Epidermal melanocyte (primary cell): ENCODE measurements around the gene PSPC1.

Source experiments
- DNase-seq: peaks from one replicate; pipeline ENCODE4 v3.0.0; 2011; ENCODE audit warnings: low spot score; ENCODE audit not compliant: insufficient read length

The PSPC1 gene

DNA sequence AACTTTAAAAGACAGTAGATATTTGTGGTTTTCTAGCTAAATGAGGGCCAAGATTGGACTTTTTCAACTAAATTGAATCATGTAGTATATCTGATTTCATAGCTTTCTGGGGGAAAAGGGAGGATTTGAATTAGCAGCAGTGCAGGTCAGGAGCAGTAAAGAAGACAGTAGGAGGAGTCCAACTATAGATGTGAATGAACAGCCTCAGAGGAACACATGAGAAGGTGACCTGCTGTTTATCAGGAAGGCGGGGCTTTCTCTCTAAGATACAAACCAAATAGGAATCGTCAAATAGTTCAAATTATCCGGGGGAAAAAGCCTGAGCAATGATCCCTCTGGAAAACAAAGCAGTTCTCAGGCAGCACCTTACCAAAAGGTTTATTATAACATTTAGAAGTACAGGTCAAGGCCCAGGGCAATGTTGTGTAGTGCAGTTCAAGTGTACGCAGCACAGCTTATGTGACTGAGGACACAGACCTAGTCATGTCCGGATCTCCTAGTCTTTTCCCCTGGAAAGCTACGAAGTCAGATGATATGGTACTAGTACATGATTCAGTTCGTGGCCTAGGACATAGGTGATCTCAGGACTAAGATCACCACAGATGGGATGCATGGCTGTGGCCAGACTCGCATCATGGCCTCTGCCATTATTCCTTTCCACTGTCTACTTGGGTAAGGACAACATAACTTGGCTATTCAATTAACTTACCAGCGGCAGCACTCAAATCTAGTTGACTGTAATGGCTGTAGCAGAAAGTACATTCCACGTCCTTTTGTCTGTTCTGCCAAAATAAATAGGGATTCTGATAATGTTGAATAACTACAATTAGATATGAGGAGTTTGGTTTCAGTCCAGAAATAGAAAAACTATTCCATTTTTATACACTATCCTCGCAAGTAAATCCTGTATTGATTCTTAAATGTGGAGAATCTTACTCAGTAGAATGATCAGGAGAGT, 109.0 kb downstream of the PSPC1 start:
- no peak for DNase-seq

DNA sequence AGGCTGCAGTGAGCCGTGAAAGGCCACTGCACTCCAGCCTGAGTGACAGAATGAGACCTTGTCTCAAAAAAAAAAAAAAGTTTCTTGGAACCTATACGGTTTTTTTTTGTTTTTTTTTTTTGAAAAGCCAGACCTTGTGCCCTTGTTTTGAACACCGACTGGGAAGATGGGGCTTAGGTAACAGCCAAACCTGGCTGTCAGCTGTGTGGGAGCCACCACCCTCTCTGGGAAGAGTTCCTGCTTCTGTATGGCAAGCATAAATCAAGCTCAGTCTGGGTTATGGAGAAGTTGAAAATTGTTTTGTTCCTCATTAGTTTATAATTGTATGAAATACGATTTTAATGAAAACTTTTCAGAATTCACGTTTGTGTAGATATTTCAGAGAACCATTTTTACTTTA, 109.8 kb downstream of the PSPC1 start:
- no peak for DNase-seq

DNA sequence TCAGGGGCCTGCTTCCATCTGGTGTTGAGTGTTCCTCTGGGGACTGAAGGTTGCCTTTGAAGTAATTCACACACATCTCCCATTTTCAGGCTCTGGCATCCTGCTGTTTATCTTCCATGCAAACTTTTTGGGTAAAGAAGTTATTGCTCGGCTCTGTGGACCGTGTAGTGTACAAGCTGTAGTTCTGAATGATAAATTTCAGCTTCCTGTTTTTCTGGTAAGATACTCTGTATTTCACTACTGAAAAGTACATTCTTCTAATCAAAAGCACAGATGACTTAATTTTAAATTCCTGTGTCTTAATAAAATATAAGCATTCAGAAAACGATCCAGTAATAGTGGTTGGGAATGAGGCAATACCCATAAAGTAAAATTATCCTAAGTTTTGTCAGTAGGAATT, 112.6 kb downstream of the PSPC1 start:
- DNase-seq, result no peak

DNA sequence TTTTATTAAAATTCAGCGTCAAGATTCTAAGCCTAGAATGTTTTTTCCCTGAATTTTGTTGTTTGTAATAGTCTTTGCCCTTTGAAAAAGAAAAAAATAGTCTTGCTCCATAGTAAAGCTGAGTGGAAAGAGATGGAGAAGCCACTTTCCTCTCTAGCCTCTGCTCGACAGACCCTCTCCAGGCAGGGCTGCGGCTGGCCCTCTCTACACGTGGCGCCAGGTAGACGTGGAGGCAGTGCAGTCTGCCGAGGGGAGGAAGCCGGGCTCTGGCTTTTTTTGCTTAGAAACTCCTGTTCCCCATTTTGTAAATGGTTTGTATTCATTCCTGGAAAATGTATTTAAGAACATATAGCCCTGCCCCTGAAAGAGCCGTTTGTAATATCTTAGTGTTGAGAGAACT, 114.0 kb downstream of the PSPC1 start:
- no peak for DNase-seq

DNA sequence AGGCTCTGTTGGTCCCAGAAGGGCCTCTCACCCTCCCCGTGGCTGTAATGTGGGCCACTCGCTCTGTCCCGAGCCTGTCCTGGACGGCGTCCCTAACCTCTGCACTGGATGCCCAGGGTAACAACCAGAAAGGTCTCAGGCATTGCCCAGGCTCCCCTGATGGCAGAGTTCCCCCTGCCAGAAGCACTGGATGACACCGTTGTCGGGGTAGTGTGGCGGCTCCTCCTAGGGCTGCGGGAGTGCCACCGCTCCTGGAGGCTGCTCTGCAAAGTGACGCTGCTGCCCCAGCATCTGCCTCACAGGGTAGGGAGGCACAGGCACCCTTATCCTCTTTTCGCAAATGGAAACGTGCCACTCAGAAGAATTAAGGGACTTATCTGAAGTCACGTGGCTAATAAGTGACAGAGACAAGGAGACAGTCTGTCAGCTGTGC, 117.3 kb downstream of the PSPC1 start:
- no peak for DNase-seq

DNA sequence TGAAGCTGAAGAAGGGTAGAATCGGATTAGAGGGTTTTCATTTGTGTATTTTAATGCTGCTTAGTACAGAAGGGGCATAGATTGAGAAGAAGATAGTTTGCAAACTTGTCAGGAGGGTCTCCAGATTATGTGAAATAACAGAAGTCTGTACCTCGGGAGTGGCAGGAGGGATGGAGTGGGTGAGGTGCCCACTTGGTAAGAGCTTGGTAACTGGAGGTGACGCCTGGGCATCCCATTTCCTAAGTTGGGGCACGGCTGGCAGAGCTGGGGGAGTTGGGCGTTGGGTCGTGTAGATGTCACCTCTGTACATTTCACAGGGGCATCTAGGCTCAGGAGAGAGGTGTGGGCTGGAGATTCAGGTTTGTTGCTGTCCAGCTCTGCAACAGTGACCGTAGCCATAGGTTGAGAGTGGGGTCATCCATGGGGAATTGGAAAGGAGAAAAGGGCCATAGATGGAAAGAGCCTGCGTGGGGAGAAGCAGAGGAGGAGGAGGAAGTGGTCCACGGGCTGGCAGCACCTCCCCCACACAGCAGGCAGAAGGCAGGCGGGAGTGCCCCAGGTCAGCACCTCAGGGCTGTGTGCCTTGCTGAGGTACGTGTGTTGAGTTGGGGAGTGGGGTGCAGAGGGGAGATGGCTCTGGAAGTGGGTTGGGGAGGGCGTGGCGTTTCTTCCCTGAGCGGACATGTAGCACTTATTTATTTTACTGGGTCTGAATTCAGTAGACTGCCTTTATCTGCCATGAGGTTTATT, 118.1 kb downstream of the PSPC1 start:
- DNase-seq, result no peak

DNA sequence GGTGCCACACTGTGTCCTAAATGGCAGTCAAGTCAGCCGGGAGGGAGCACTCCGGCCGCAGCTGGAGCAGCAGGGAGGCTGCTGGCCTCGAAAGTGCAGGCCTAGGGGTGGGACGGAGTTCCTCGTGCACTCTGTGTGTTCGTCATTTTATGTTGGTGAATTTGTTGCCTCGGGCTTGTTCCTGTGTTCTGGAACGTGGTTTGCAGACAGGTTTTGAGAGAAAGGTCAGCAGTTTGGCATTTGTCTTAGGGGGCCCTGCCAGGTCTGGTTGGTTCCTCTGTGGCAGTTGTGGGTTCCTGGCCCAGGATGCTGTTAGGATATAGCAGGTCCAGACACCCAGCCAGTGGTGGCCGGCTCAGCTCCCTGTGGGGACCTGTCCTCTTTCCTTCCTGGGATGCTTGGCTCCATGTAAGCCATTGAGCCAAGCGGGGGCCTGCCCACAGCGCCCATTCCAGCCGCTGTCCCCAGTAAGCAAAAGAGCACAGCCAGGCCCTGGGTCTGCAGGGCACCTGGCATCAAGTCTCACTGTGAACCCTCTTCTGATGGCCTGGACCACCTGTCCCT, 119.2 kb downstream of the PSPC1 start:
- no peak for DNase-seq

DNA sequence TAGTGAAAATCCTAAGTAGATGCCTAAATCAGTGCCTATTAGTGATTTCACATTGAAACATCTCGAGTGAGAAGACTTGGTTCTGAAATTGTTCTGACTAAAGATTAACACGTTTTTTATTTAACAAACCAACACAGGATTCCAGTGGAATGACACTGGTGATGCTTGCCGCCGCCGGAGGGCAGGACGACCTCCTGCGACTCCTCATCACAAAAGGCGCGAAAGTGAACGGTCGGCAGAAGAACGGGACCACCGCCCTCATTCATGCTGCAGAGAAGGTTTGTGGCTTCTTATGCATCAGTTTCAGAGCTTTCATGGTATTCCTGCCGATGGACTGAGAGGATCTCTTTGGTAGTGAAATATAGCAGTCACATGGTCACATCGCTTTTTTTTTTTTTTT, 121.2 kb downstream of the PSPC1 start:
- DNase-seq, result no peak

DNA sequence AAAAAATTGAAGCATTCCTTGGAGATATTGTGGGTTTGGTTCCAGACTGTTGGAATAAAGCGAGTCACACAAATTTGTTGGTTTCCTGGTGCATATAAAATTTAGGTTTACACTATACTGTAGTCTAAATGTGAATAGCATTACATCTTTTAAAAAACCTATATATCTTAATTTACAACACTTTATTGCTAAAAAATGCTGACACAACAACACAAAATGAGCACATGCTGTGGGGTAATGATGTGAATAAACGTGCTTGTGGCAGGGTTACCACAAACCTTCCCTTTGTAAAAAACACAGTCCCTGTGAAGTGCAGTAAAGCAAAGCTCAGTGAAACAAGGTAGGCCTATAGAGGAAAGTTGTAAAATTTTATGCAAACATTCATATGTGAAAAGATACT, 121.6 kb downstream of the PSPC1 start:
- no peak for DNase-seq

DNA sequence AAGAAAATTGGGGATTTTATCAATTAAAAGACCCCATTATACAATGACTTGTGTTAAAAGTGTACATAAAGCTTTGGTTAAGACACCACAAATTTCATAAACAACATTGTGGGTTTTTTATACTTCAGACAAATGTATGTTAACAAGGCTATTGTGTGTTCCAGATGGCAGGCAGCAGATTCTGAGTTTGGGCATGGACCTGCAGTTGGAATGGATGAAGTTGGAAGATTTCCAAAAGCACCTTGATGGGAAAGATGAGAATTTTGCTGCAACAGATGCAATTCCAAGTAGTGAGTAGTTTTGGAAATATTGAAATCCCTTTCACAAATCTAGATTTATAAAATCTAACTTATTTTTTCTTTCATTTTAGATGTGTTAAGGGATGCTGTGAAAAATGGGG, 123.9 kb downstream of the PSPC1 start:
- no peak for DNase-seq

DNA sequence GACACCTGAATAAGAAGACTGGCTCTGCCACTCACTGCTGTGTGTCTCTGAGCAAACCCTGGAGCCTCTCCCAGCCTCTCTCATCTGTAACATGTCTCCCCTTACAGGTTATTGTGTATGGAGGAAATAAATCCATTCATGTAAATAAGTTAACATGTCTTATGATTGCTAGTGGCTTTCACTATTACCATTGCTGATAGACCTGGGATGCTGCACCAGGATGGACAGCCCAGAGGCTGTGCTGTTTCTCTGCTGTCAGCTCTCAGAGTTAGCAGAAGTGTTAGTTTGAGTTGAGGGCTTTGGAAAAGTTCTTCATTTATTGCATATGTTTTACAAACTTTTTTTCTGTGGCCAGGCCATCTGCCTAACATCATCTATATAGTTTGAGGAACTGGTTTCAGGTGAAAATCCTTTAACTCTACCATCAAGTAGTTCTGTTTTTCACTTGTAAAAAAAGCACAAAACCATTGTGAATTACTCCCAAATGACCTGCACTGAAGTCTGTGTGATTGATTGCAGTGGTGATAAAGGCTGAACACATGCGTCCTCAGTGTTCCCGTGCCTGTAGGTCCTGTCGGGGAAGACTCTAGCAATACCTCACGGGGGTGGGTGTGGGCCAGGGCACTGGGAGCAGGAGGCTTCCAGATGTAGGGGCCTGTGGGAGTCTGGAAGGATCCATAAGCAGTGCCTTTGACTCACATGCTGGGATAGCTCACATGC, 124.7 kb downstream of the PSPC1 start:
- no peak for DNase-seq
